K562 (cell line): Measurements from ENCODE around the gene CUX1. TPM values are rescaled to one million over a fixed set of nuclear protein-coding genes. Genes with fewer than 3 reads are reported as not detected.

ENCODE experiments used
- AFF1 ChIP-seq, 2 experiments: fragments of 450-650 bp; IDR thresholded peaks; 2 replicates each; pipeline ENCODE4 v1.6.1; 2018; ENCODE audit warnings: mild to moderate bottlenecking in 2 of 2, low read depth in 1 of 2; ENCODE audit not compliant: partially characterized antibody in 2 of 2
- CBFA2T3 ChIP-seq: fragments of 450-650 bp; IDR thresholded peaks from 2 replicates; pipeline ENCODE4 v1.6.1; 2017
- FOSL1 ChIP-seq: fragments of 200-800 bp; sonication (Bioruptor generic); conservative IDR thresholded peaks from 2 replicates; pipeline ENCODE4 v1.6.1; 2016; ENCODE audit warnings: missing genetic modification characterization, missing compliant biosample characterization
- FOXK1 ChIP-seq: sonication (generic); formaldehyde crosslinking; IDR thresholded peaks from 2 replicates; pipeline ENCODE4 v1.8.0; 2022; ENCODE audit warnings: missing genetic modification reagents, mild to moderate bottlenecking, borderline replicate concordance
- FOXM1 ChIP-seq, 2 experiments: fragments of 450-650 bp in 1 of 2; sonication (generic) in 1 of 2; formaldehyde crosslinking in 1 of 2; IDR thresholded peaks; 2 replicates each; pipeline versions ENCODE4 v1.6.1 to v1.9.0; 2017 to 2022; ENCODE audit warnings: low read depth in 2 of 2, mild to moderate bottlenecking in 2 of 2, missing genetic modification reagents in 1 of 2, moderate library complexity in 1 of 2
- FUS ChIP-seq: fragments of 200-400 bp; formaldehyde crosslinking; optimal IDR thresholded peaks from 2 replicates; pipeline ENCODE3; 2017; ENCODE audit warnings: low read depth, low read length
- HCFC1 ChIP-seq: IDR thresholded peaks from 2 replicates; pipeline ENCODE4 v1.6.1; 2012; ENCODE audit warnings: low read depth, low read length, improper control_type of control experiment
- HMGN3 ChIP-seq: IDR thresholded peaks from 2 replicates; pipeline ENCODE4 v1.6.1; 2011; ENCODE audit warnings: borderline replicate concordance, low read depth, mild to moderate bottlenecking, mixed read lengths, low read length; ENCODE audit not compliant: insufficient read length; ENCODE audit errors: extremely low read depth
- LCOR ChIP-seq: sonication (generic); formaldehyde crosslinking; IDR thresholded peaks from 2 replicates; pipeline ENCODE4 v1.8.0; 2022; ENCODE audit warnings: mild to moderate bottlenecking, missing genetic modification reagents
- MEF2D ChIP-seq: conservative IDR thresholded peaks from 2 replicates; pipeline ENCODE4 v1.6.1; 2016; ENCODE audit warnings: low read depth, missing genetic modification characterization, missing compliant biosample characterization
- SMC3 ChIP-seq: conservative IDR thresholded peaks from 2 replicates; pipeline ENCODE4 v1.6.1; 2011; ENCODE audit warnings: low read depth, low read length, improper control_type of control experiment; ENCODE audit not compliant: insufficient read depth
- TOE1 ChIP-seq, 2 experiments: fragments of 450-650 bp in 1 of 2; sonication (generic) in 1 of 2; formaldehyde crosslinking in 1 of 2; IDR thresholded peaks; 2 replicates each; pipeline versions ENCODE4 v1.7.1 to v1.8.0; 2016 to 2022; ENCODE audit warnings: borderline replicate concordance in 2 of 2, mild to moderate bottlenecking in 2 of 2, antibody characterized with exemption in 1 of 2, inconsistent platforms in 1 of 2, low read depth in 1 of 2, missing genetic modification reagents in 1 of 2, moderate library complexity in 1 of 2
- ZBTB34 ChIP-seq: fragments of 250-450 bp; sonication (Bioruptor Pico); IDR thresholded peaks from 2 replicates; pipeline ENCODE4 v1.8.0; 2021; ENCODE audit warnings: mild to moderate bottlenecking, moderate library complexity
- ZBTB43 ChIP-seq: sonication (generic); formaldehyde crosslinking; IDR thresholded peaks from 2 replicates; pipeline ENCODE4 v1.8.0; 2023; ENCODE audit warnings: mild to moderate bottlenecking, missing genetic modification reagents
- ZC3H8 ChIP-seq: fragments of 450-650 bp; IDR thresholded peaks from 2 replicates; pipeline ENCODE4 v1.6.1; 2017
- ZNF140 ChIP-seq: fragments of 250-450 bp; sonication (Bioruptor Pico); IDR thresholded peaks from 2 replicates; pipeline ENCODE4 v1.8.0; 2021; ENCODE audit warnings: moderate library complexity, mild to moderate bottlenecking, inconsistent platforms
- ZNF232 ChIP-seq: sonication (generic); formaldehyde crosslinking; IDR thresholded peaks from 2 replicates; pipeline ENCODE4 v1.8.0; 2022; ENCODE audit warnings: mild to moderate bottlenecking, missing genetic modification reagents
- ZNF24 ChIP-seq: fragments of 450-650 bp; IDR thresholded peaks from 2 replicates; pipeline ENCODE4 v1.6.1; 2016
- ZNF511 ChIP-seq: sonication (generic); formaldehyde crosslinking; IDR thresholded peaks from 2 replicates; pipeline ENCODE4 v1.8.0; 2022; ENCODE audit warnings: mild to moderate bottlenecking, missing genetic modification reagents
- polyA plus RNA-seq, 8 experiments: library from polyadenylated mRNA; depleted of rRNA in 4 of 8; stranded (reverse) in 5 of 8; unstranded in 3 of 8; fragments of >200 nt; fragmentation: Nextera tagmentation in 2 of 8; fragmentation: Illumina TruSeq in 1 of 8; extraction: Ambion mirVana in 2 of 8; extraction: Trizol in 1 of 8; gene quantifications; 2 replicates each; pipeline versions ENCODE4 v1.2.1 to v1.2.3, GENCODE V29; 2011 to 2014; ENCODE audit warnings: inconsistent platforms in 1 of 8, missing spikeins in 1 of 8
- total RNA-seq, 7 experiments: library from RNA; depleted of rRNA in 6 of 7; stranded (reverse); fragments of >200 nt in 6 of 7; fragmentation: Illumina TruSeq in 2 of 7; extraction: Trizol in 2 of 7; gene quantifications; 2 replicates each; pipeline versions ENCODE4 v1.2.1 to v1.2.3, GENCODE V29; 2011 to 2021; ENCODE audit warnings: low replicate concordance in 1 of 7

The CUX1 gene
- total and polyA plus RNA-seq, 9 of the 15 experiments (the other 6 are each of a cell fraction or from before 2014, with no cell fraction given): 3.6 to 55.3 (median 25.2) TPM

GRCh38 chr7:101814991-101815825 lies 2.2 kb upstream of the CUX1 start (continued):
- TF ChIP-seq AFF1 (IDR thresholded peaks at IDR 0.05; ENCODE audit: low read depth in 1 of 2, partially characterized antibody in 2 of 2) (no peak), ZC3H8 (no peak), FUS (peak; percentile 5), ZBTB43 (CRISPR knock-in tag) (0 out of 2 replicates have a peak, but pooled peaks have one; percentile 25), FOXM1 (IDR thresholded peaks at IDR 0.05; ENCODE audit: low read depth) (no peak), FOXM1 (CRISPR knock-in tag; IDR thresholded peaks at IDR 0.05; ENCODE audit: low read depth) (no peak), TOE1 (IDR thresholded peaks at IDR 0.05; ENCODE audit: borderline replicate concordance) (peak; percentile 65), TOE1 (CRISPR knock-in tag; IDR thresholded peaks at IDR 0.05; ENCODE audit: borderline replicate concordance, low read depth) (no peak), HCFC1 (peak; percentile 11; the same call in 1 of the 2 replicates), FOXK1 (CRISPR knock-in tag) (peak; percentile 74; the same call in 1 of the 2 replicates), LCOR (CRISPR knock-in tag) (peak; percentile 43; the same call in 1 of the 2 replicates), CBFA2T3 (peak; percentile 11; the same call in 1 of the 2 replicates), ZNF140 (no peak), ZNF24 (no peak), ZNF232 (CRISPR knock-in tag) (peak; percentile 53; the same call in 1 of the 2 replicates), HMGN3 (peak; percentile 67), SMC3 (0 out of 2 replicates have a peak, but pooled peaks have one; percentile 26), ZBTB34 (CRISPR knock-in tag) (no peak), MEF2D (no peak), ZNF511 (CRISPR knock-in tag) (peak; percentile 32; the same call in 1 of the 2 replicates), FOSL1 (tag) (no peak)
